ENCODE results near the gene EPB41L4A. TPM values are rescaled to one million over a fixed set of nuclear protein-coding genes. Genes with fewer than 3 reads are reported as not detected.

EPB41L4A gene
- total RNA-seq, 4 donors from 2014 or later: 12.4 to 51.4 (median 23.0) TPM

GRCh38 chr5:112189391-112189790 lies 229.7 kb downstream of the EPB41L4A start:
- TF ChIP-seq CTCF (IDR thresholded peaks at IDR 0.05; ENCODE audit: low read depth): no peak

- no peak for TF ChIP-seq CTCF (IDR thresholded peaks at IDR 0.05; ENCODE audit: low read depth)
Observed at GRCh38 chr5:112186401-112186990, 232.6 kb downstream of the EPB41L4A start.

- TF ChIP-seq CTCF (IDR thresholded peaks at IDR 0.05; ENCODE audit: low read depth): no peak
Observed at GRCh38 chr5:112183874-112184273, 235.2 kb downstream of the EPB41L4A start.

- no peak for TF ChIP-seq CTCF (IDR thresholded peaks at IDR 0.05; ENCODE audit: low read depth)
Observed at GRCh38 chr5:112183103-112183711, 235.9 kb downstream of the EPB41L4A start.

GRCh38 chr5:112179290-112179689 lies 239.8 kb downstream of the EPB41L4A start:
- no peak for TF ChIP-seq CTCF (IDR thresholded peaks at IDR 0.05; ENCODE audit: low read depth)

GRCh38 chr5:112174959-112175594 lies 244.0 kb downstream of the EPB41L4A start:
- no peak for TF ChIP-seq CTCF (IDR thresholded peaks at IDR 0.05; ENCODE audit: low read depth)

GRCh38 chr5:112165897-112166737 lies 253.0 kb downstream of the EPB41L4A start:
- no peak for TF ChIP-seq CTCF (IDR thresholded peaks at IDR 0.05; ENCODE audit: low read depth)

Data from subcutaneous adipose tissue (tissue), 4 donors.